Duodenal mucosa (tissue), 2 donors: ENCODE measurements around the gene CEL.
"Not testable (repeated sequence)": the region's sequence is repeated elsewhere in the genome, so short reads cannot be mapped to it uniquely, and the experiment has no call there.

ENCODE experiments used
- H3K27ac ChIP-seq: one replicate; pipeline ENCODE4 v1.7.0; 2013; ENCODE audit warnings: low read depth, low read length
- H3K27me3 ChIP-seq, 2 donors: one replicate each; pipeline ENCODE4 v1.7.0; 2013; ENCODE audit warnings: low read length in 2 of 2, control low read depth in 1 of 2; ENCODE audit not compliant: insufficient read depth in 2 of 2, control insufficient read depth in 1 of 2
- H3K36me3 ChIP-seq, 2 donors: one replicate each; pipeline ENCODE4 v1.7.0; 2013; ENCODE audit warnings: low read length in 2 of 2, control low read depth in 1 of 2; ENCODE audit not compliant: insufficient read depth in 2 of 2, control insufficient read depth in 1 of 2
- H3K4me1 ChIP-seq, 2 donors: one replicate each; pipeline ENCODE4 v1.7.0; 2013; ENCODE audit warnings: low read length in 2 of 2, control low read depth in 1 of 2; ENCODE audit not compliant: insufficient read depth in 2 of 2, control insufficient read depth in 1 of 2
- H3K4me3 ChIP-seq, 2 donors: one replicate each; pipeline ENCODE4 v1.7.0; 2013; ENCODE audit warnings: low read length in 2 of 2, low read depth in 1 of 2
- H3K9ac ChIP-seq, 2 donors: one replicate each; pipeline ENCODE4 v1.7.0; 2013; ENCODE audit warnings: low read length in 2 of 2, low read depth in 1 of 2
- H3K9me3 ChIP-seq, 2 donors: one replicate each; pipeline ENCODE4 v1.7.0; 2013; ENCODE audit warnings: low read length in 2 of 2, control low read depth in 1 of 2; ENCODE audit not compliant: control insufficient read depth in 1 of 2

Gene CEL

DNA sequence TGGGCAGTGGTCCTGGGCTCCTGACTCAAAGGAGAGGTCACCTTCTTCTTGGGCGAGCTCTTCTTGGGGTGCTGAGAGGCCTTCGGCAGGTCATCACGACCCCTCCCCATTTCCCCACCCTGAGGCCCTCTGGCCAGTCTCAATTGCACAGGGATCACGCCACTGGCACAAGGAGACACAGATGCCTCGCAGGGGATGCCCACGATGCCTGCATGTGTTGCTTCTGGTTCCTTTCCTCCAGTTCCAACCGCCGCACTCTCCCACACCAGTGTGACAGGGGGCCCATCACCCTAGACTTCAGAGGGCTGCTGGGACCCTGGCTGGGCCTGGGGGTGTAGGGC lies 1.3 kb downstream of the CEL start:
- H3K9ac ChIP-seq: no peak overlapping the region
- H3K9me3 ChIP-seq: no peaks in the 10 kb centered on the region
- no peaks in the 10 kb centered on the region for H3K27me3 ChIP-seq
- H3K27ac ChIP-seq: no peak overlapping the region
- H3K4me1 ChIP-seq: peaks cover 4 to 23% of the 10 kb centered on the region in 2 donors
- peaks cover 0 to under 1% of the 10 kb centered on the region in 2 donors for H3K36me3 ChIP-seq
- no peak overlapping the region for H3K4me3 ChIP-seq

DNA sequence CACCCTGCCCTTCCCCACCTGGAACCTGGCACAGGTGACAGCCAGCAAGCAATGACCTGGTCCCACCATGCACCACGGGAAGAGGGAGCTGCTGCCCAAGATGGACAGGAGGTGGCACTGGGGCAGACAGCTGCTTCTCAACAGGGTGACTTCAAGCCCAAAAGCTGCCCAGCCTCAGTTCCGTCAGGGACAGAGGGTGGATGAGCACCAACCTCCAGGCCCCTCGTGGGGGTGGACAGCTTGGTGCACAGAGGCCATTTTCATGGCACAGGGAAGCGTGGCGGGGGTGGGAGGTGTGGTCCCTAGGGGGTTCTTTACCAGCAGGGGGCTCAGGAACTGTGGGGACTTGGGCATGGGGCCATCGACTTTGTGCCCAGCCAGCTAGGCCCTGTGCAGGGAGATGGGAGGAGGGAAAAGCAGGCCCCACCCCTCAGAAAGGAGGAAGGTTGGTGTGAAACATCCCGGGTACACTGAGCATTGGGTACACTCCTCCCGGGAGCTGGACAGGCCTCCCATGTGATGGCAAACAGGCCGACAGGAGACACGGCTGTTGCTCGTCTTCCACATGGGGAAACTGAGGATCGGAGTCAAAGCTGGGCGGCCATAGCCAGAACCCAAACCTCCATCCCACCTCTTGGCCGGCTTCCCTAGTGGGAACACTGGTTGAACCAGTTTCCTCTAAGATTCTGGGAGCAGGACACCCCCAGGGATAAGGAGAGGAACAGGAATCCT lies 1.9 kb downstream of the CEL start:
- peaks cover 4 to 18% of the 10 kb centered on the region in 2 donors for H3K4me1 ChIP-seq
- H3K36me3 ChIP-seq: no peaks in the 10 kb centered on the region

DNA sequence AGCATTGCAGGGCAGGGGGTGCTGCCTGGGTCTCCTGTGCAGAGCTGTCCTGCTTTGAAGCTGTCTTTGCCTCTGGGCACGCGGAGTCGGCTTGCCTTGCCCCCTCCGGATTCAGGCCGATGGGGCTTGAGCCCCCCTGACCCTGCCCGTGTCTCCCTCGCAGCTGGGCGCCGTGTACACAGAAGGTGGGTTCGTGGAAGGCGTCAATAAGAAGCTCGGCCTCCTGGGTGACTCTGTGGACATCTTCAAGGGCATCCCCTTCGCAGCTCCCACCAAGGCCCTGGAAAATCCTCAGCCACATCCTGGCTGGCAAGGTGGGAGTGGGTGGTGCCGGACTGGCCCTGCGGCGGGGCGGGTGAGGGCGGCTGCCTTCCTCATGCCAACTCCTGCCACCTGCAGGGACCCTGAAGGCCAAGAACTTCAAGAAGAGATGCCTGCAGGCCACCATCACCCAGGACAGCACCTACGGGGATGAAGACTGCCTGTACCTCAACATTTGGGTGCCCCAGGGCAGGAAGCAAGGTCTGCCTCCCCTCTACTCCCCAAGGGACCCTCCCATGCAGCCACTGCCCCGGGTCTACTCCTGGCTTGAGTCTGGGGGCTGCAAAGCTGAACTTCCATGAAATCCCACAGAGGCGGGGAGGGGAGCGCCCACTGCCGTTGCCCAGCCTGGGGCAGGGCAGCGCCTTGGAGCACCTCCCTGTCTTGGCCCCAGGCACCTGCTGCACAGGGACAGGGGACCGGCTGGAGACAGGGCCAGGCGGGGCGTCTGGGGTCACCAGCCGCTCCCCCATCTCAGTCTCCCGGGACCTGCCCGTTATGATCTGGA lies 2.7 kb downstream of the CEL start:
- peaks cover 4 to 12% of the 10 kb centered on the region in 2 donors for H3K4me1 ChIP-seq
- H3K36me3 ChIP-seq: no peaks in the 10 kb centered on the region
- H3K27me3 ChIP-seq: no peaks in the 10 kb centered on the region
- no peak overlapping the region for H3K9ac ChIP-seq
- no peak overlapping the region for H3K27ac ChIP-seq
- no peak overlapping the region for H3K4me3 ChIP-seq
- no peaks in the 10 kb centered on the region for H3K9me3 ChIP-seq

More for the DNA sequence above, 1.9 kb downstream of the CEL start:
- Histone ChIP-seq H3K9me3 (no peaks in the 10 kb centered on the region), H3K4me3 (no peak overlapping the region), H3K27me3 (no peaks in the 10 kb centered on the region), H3K27ac (no peak overlapping the region), H3K9ac (no peak overlapping the region)

DNA sequence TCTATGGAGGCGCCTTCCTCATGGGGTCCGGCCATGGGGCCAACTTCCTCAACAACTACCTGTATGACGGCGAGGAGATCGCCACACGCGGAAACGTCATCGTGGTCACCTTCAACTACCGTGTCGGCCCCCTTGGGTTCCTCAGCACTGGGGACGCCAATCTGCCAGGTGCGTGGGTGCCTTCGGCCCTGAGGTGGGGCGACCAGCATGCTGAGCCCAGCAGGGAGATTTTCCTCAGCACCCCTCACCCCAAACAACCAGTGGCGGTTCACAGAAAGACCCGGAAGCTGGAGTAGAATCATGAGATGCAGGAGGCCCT lies 3.2 kb downstream of the CEL start:
- Histone ChIP-seq H3K9ac (no peak overlapping the region), H3K27me3 (no peaks in the 10 kb centered on the region), H3K27ac (no peak overlapping the region), H3K4me3 (no peak overlapping the region), H3K36me3 (no peaks in the 10 kb centered on the region), H3K9me3 (no peaks in the 10 kb centered on the region), H3K4me1 (peaks cover 4 to 7% of the 10 kb centered on the region in 2 donors)

DNA sequence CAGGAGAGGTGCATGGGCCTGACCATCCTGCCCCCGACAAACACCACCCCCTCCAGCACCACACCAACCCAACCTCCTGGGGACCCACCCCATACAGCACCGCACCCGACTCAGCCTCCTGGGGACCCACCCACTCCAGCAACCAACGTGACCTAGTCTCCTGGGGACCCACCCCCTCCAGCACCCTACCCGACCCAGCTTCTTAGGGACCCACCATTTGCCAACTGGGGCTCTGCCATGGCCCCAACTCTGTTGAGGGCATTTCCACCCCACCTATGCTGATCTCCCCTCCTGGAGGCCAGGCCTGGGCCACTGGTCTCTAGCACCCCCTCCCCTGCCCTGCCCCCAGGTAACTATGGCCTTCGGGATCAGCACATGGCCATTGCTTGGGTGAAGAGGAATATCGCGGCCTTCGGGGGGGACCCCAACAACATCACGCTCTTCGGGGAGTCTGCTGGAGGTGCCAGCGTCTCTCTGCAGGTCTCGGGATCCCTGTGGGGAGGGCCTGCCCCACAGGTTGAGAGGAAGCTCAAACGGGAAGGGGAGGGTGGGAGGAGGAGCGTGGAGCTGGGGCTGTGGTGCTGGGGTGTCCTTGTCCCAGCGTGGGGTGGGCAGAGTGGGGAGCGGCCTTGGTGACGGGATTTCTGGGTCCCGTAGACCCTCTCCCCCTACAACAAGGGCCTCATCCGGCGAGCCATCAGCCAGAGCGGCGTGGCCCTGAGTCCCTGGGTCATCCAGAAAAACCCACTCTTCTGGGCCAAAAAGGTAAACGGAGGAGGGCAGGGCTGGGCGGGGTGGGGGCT lies 4.6 kb downstream of the CEL start:
- Histone ChIP-seq H3K9ac (no peak overlapping the region), H3K9me3 (no peaks in the 10 kb centered on the region), H3K4me1 (peaks cover 1% of the 10 kb centered on the region in 2 donors), H3K27me3 (no peaks in the 10 kb centered on the region), H3K36me3 (no peaks in the 10 kb centered on the region), H3K27ac (no peak overlapping the region), H3K4me3 (no peak overlapping the region)

DNA sequence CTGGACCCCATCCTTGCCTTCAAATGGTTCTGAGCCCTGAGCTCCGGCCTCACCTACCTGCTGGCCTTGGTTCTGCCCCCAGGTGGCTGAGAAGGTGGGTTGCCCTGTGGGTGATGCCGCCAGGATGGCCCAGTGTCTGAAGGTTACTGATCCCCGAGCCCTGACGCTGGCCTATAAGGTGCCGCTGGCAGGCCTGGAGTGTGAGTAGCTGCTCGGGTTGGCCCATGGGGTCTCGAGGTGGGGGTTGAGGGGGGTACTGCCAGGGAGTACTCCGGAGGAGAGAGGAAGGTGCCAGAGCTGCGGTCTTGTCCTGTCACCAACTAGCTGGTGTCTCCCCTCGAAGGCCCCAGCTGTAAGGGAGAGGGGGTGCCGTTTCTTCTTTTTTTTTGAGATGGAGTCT lies 5.2 kb downstream of the CEL start:
- no peak overlapping the region for H3K27ac ChIP-seq
- no peaks in the 10 kb centered on the region for H3K9me3 ChIP-seq
- H3K9ac ChIP-seq: no peak overlapping the region
- H3K4me1 ChIP-seq: no peaks in the 10 kb centered on the region
- H3K36me3 ChIP-seq: no peaks in the 10 kb centered on the region
- no peak overlapping the region for H3K4me3 ChIP-seq
- H3K27me3 ChIP-seq: no peaks in the 10 kb centered on the region

DNA sequence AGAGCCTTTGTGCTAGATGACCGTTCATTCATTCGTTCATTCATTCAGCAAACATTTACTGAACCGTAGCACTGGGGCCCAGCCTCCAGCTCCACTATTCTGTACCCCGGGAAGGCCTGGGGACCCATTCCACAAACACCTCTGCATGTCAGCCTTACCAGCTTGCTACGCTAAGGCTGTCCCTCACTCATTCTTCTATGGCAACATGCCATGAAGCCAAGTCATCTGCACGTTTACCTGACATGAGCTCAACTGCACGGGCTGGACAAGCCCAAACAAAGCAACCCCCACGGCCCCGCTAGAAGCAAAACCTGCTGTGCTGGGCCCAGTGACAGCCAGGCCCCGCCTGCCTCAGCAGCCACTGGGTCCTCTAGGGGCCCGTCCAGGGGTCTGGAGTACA lies 6.0 kb downstream of the CEL start:
- Histone ChIP-seq H3K9ac (no peak overlapping the region), H3K4me1 (no peaks in the 10 kb centered on the region), H3K9me3 (no peaks in the 10 kb centered on the region), H3K27me3 (no peaks in the 10 kb centered on the region), H3K36me3 (no peaks in the 10 kb centered on the region), H3K27ac (no peak overlapping the region), H3K4me3 (no peak overlapping the region)

DNA sequence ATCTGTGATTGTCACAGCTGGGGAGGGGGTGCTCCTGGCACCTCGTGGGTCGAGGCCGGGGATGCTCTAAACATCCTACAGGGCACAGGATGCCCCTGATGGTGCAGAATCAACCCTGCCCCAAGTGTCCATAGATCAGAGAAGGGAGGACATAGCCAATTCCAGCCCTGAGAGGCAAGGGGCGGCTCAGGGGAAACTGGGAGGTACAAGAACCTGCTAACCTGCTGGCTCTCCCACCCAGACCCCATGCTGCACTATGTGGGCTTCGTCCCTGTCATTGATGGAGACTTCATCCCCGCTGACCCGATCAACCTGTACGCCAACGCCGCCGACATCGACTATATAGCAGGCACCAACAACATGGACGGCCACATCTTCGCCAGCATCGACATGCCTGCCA lies 6.7 kb downstream of the CEL start:
- not testable (repeated sequence) for H3K4me1 ChIP-seq, H3K27me3 ChIP-seq, H3K9ac ChIP-seq, H3K27ac ChIP-seq, H3K4me3 ChIP-seq, H3K36me3 ChIP-seq, H3K9me3 ChIP-seq

DNA sequence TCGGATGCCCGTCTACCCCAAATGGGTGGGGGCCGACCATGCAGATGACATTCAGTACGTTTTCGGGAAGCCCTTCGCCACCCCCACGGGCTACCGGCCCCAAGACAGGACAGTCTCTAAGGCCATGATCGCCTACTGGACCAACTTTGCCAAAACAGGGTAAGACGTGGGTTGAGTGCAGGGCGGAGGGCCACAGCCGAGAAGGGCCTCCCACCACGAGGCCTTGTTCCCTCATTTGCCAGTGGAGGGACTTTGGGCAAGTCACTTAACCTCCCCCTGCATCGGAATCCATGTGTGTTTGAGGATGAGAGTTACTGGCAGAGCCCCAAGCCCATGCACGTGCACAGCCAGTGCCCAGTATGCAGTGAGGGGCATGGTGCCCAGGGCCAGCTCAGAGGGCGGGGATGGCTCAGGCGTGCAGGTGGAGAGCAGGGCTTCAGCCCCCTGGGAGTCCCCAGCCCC lies 8.8 kb downstream of the CEL start:
- not testable (repeated sequence) for H3K4me3 ChIP-seq, H3K9ac ChIP-seq, H3K27ac ChIP-seq, H3K27me3 ChIP-seq, H3K9me3 ChIP-seq, H3K4me1 ChIP-seq, H3K36me3 ChIP-seq

DNA sequence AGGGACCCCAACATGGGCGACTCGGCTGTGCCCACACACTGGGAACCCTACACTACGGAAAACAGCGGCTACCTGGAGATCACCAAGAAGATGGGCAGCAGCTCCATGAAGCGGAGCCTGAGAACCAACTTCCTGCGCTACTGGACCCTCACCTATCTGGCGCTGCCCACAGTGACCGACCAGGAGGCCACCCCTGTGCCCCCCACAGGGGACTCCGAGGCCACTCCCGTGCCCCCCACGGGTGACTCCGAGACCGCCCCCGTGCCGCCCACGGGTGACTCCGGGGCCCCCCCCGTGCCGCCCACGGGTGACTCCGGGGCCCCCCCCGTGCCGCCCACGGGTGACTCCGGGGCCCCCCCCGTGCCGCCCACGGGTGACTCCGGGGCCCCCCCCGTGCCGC lies 9.2 kb downstream of the CEL start:
- H3K36me3 ChIP-seq, H3K9ac ChIP-seq, H3K9me3 ChIP-seq, H3K4me1 ChIP-seq, H3K4me3 ChIP-seq, H3K27me3 ChIP-seq, H3K27ac ChIP-seq: not testable (repeated sequence)
